Effector CD8-positive, alpha-beta T cell (primary cell): ENCODE results near the gene TMEM158.
A peak's percentile ranks its signal among the peaks of the same experiment; 100 is the strongest.

ENCODE experiments used
- DNase-seq: peaks from one replicate; lab custom pipeline; 2025; lab: John Stamatoyannopoulos, UW
- total RNA-seq, 4 experiments: gene quantifications; one replicate each; lab custom pipeline; 2026; lab: John Stamatoyannopoulos, UW

Gene TMEM158
- total RNA-seq = 0 to 0.35 (median 0) reads per million in 4 experiments

- DNase-seq = peak; percentile 64
Observed at GRCh38 chr3:45226206-45226915, at the start of gene TMEM158. TSS of gene TMEM158 (minus strand) at chr3:45226287. CDS start at chr3:45226027, 260 bp downstream.

DNA sequence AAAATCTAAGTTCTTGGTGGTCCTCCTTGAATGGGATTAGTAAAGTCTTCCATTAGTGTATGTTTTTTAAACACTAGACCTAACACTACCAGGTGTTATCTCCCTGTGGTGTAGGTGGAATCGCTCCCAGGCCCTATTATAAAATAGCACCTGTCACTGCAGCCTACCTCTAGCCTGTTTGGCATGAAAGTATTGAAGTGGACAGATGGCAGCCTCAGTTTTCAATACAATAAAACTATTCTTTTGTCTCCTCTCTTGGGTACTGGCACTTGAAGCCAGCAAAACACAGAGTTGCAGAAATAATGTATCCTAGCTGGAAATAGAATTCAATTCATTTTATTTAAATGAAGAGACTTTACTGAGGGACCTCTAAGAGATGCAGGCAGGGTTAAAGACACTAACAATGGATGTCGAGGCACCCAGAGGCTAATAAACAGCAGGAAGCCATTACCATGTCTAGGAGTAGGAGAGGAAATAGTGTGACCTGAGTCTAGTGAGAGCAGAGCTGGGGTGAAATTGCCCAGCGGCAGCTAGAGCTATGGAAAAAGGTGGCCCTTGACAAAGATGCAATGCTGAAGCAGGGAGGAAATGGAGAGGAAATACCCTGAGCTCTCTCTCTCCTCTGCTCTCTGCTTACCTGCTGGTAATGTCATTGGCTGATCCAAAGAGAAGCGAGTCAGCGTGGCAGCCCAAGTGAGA, 49.1 kb upstream of the TMEM158 start:
- DNase-seq = no peak

GRCh38 chr3:45273681-45274515, 47.8 kb upstream of the TMEM158 start:
- DNase-seq = no peak

GRCh38 chr3:45272828-45273470, 46.9 kb upstream of the TMEM158 start:
- DNase-seq = no peak

DNA sequence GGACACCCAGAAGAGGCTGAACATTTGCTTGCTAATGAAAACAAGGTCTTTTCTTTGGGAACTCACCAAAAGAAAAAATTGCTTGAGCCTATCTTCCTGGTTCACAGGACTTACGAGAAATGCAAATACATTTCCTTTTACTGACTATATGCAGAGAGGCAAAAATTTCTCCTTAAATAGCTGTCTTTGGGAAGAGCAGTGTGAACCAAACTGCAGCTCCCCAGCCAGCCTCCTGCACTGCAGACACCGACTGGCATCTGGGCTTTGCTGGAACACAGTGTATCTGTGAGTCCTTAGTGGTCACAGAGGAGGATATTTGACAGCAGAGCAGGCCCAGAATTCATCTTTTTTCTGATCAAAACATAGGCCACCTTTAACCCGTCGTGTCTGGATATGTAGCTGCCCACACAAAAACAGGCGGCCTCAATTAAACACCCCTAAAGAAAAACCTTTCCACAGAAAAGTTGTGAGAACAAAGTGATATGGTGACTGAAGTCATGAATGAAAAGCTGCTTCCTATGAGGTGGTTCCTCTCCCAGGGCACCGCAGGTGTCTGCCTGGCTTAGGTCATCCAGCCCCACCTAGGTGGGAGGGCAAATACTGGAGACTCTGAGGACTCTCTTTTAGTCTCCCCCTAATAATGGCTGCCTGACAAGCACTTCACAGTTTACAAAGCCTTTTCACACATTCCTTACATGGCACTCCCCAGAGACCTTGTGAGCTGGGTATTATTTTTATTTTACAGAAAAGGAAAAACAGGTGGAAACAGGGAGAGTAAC, 46.1 kb upstream of the TMEM158 start:
- no peak for DNase-seq

GRCh38 chr3:45269952-45270351, 43.9 kb upstream of the TMEM158 start:
- DNase-seq = no peak

DNA sequence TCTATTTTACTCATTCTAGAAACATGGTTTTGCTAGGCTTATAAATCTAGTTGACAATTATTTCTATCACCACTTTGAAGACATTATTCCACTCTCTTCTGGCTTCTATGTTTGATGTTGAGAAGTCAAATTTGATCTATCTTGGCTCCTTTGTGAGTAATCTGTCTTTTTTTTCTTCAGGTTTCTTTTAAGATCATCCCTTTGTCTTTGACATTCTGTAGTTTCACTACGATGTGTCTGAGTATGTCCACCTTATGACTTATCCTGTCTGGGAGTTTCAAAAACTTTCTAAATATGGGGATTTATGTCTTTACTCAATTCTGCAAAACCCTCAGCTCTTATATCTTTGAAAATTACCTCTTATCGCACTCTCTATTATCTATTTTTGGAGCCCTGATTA, 41.0 kb upstream of the TMEM158 start:
- no peak for DNase-seq

DNA sequence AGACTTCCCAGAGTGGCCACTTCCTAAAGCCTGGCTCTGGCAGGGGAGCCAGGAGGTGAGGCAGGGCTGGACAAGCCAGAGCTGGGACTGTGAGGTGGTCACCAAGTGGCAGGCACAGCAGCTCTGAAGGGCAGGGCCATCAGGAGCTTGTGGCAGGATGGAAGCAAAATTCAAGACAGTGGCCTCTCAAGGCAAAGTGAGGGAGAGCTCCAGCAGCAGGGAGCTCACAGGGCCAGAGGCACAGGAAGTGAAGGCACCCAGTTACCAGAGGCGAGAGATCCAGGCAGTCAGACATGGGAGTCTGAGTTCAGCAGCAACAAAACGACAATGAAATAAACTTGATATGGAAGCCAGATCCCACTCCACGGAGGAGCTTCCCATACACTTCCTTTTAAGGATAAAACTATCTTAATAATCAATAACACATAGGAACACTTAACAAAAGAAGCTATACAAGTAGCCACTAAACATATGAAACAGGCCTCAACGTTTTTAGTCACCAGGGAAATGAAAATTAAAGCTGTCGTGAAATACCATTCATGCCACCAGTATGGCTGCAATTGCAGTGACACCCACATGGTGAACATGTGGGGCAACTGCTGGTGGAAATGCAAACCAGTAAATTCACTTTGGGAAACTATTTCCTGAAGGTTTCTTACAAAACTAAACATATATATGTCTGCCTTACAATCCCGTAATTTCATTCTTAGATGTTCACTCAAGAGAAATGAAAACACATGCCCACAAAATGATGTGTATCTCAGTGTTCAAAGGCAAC, 35.4 kb upstream of the TMEM158 start:
- DNase-seq = no peak

- DNase-seq = no peak
Observed at GRCh38 chr3:45259133-45259532, 33.0 kb upstream of the TMEM158 start.

DNA sequence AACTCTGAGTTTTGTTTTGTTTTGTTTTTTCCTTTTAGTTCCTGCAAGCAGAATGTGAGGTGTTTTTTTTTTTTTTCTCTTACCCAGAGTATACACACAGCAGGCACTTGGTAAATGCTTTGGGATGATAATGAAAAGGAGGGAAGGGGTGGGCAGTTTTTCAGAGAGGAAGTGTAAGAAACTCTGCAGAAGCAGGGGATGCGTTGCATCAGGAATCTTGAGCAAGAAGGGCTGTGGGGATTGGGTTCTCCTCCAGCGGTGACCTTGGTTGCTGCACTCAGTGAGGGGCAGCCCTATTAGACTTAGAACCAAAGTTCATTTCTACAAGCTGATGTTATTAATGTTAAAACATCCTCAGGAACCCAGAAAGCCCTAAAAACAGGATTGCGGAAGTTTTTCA, 32.2 kb upstream of the TMEM158 start:
- DNase-seq = no peak

- no peak for DNase-seq
Observed at GRCh38 chr3:45253316-45253715, 27.2 kb upstream of the TMEM158 start.

- no peak for DNase-seq
Observed at GRCh38 chr3:45252826-45253225, 26.7 kb upstream of the TMEM158 start.

DNA sequence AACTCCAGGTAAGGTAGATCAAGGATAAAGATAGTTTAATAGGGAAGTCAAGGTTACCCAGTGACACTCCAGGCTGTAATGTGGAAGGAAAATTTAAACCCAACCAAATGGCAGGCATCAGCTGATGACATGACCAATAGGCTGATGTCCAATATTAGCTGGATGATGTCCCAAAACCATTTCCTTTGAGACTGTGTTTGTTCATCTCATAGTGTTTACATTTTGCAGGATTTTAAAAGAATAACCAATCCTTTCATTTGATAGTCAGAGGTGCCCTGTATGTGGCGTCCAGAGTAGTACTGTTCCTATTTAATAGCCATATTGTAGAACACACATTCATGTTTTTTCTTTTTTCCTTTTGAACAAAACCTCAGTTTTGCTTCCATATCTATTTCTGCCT, 23.3 kb upstream of the TMEM158 start:
- no peak for DNase-seq

GRCh38 chr3:45246241-45246640, 20.2 kb upstream of the TMEM158 start:
- DNase-seq = no peak

DNA sequence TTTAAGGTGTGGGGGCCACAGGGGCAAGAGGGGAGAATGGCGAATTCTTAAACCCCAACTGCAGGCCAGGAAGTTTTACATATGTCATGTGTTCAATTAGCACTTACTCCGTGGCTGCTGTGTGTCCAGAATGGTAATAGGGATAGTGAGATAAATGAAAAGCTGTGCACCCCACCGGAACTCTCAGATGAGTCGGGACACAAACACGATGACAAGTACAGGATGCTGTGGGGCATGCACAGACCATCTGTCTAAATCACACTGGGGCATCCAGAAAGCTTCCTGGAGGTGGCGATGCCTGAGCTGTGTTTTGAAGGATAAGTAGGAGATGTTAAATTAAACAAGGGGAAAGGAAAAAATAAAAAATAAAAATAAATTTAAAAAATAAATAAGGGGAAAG, 18.3 kb upstream of the TMEM158 start:
- DNase-seq = no peak

DNA sequence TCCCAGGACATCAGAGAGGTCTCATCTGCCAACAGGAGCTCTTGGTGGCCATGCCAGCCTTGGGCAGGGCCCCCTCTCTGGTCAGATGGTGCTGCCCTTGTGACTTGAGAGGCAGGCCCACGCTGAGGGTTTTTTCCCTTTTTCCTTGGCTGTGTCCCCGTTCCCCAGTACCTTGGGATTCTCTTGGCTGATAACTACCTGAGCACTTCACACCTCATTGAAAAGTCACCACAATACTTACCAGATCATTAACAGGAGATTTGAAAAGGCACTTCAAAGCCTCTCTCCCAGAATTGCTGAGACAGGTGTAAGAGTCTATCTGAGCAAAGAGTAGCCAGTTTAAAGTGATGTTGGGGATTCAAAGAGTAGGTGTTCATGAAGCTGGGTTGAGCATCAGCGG, 15.1 kb upstream of the TMEM158 start:
- DNase-seq = no peak

GRCh38 chr3:45240292-45240691, 14.2 kb upstream of the TMEM158 start:
- no peak for DNase-seq

DNA sequence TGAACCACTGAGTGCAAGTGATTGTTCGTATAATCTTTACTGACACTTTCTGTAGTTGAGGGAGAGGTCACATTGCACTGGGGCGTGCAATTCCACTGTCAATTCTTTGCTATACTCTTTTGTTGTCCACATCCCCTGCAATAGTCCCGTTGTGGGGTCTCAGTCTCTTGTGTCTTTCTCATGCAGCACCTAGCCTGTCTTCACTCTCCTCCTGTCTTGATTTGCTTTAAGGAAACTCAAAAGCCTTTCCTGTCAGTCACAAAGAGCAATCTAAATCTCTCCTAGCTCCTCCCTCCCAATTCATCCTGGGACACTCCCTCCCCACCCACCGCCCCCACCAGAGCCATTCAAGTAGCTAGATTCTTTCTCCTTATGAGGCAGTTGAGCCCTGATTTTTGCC, 13.2 kb upstream of the TMEM158 start:
- no peak for DNase-seq

DNA sequence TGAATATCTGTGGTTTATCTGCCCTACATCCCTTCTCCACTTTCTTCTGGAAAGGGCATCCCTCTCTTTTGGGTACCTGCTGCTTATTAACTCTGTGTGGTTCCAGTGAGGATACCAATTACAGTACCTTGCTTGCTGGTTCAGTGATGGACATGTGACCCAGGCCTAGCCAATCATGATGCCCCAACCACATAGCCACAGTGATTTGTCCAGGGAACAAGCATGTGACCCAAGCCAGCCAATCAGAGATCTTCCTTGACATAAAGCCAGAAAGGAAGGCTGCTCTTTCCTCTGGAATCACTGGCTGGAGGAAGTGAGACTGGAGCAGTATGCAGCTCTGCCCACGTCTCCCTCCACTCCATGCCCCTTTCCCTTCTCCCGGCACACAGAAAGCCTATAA, 10.9 kb upstream of the TMEM158 start:
- DNase-seq = no peak

- no peak for DNase-seq
Observed at GRCh38 chr3:45235409-45235808, 9.3 kb upstream of the TMEM158 start.

DNA sequence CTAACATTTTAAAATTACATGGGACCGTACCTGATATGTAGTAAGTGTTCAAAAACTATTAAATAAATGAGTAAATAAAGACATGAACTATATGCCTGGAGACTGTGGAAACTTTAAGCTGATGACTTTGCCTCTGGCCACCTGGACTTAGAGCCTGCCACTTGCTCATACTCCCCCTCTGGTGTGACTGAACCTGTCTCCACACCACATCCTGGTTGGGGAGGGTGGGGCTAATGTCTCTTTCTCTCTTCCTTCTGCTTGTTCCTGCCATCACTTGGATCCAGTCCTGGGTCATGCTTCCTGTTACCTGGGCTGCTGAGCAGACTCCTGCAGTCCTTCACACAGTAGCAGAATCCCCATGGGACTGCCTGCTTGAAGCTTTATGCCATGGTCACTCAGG, 8.2 kb upstream of the TMEM158 start:
- no peak for DNase-seq
